ENCODE data around the gene ARHGDIG. TPM values are rescaled to one million over a fixed set of nuclear protein-coding genes. Genes with fewer than 3 reads are reported as not detected.
A peak's percentile ranks its signal among the peaks of the same experiment; 100 is the strongest.

Gene ARHGDIG
- polyA plus RNA-seq, 3 donors, result not detected

GRCh38 chr16:306911-307370 is 26.6 kb downstream of the ARHGDIG start:
- Mint-ChIP-seq H3K36me3 (peaks cover 66 to 96% of the 10 kb centered on the region in 2 donors), H3K27ac (peak overlapping the region in 2 of 7 donors; percentile 69 to 71), H3K4me1 (no peaks in the 10 kb centered on the region), H3K4me3 (no peak overlapping the region), H3K27me3 (ENCODE audit: low read depth in 3 of 3) (peaks cover 0 to 1% (median 0%) of the 10 kb centered on the region in 3 donors), H3K9me3 (no peaks in the 10 kb centered on the region)
- Histone ChIP-seq H3K9me3 (replicated peaks in 1 of 2; ENCODE audit: control insufficient read depth in 1 of 2, insufficient read depth in 1 of 2, low read length in 2 of 2) (no peaks in the 10 kb centered on the region), H3K4me2 (replicated peaks; ENCODE audit: extremely low read depth, low read length, poor library complexity, severe bottlenecking) (no peak overlapping the region), H3K27me3 (ENCODE audit: control insufficient read depth in 2 of 2, insufficient read depth in 2 of 2, low read length in 2 of 2) (no peaks in the 10 kb centered on the region), H2AFZ (ENCODE audit: insufficient read depth, low read depth, low read length, poor library complexity, severe bottlenecking) (no peak overlapping the region), H3K36me3 (replicated peaks in 1 of 2; ENCODE audit: control insufficient read depth in 1 of 2, insufficient read depth in 2 of 2, low read length in 2 of 2) (peaks cover 67 to 87% of the 10 kb centered on the region in 2 donors), H3K4me3 (replicated peaks in 1 of 3; ENCODE audit: low read depth in 2 of 3, low read length in 3 of 3) (no peak overlapping the region), H3K4me1 (ENCODE audit: control insufficient read depth in 1 of 2, insufficient read depth in 2 of 2, low read length in 2 of 2) (no peaks in the 10 kb centered on the region), H3K79me2 (ENCODE audit: insufficient read depth, low read length) (peaks cover 4% of the 10 kb centered on the region), H4K20me1 (ENCODE audit: insufficient read depth, low read length) (peaks cover 6% of the 10 kb centered on the region), H3K27ac (ENCODE audit: low read depth in 1 of 2, low read length in 2 of 2) (no peak overlapping the region), H3K9ac (ENCODE audit: insufficient read depth, low read length, poor library complexity, severe bottlenecking) (no peak overlapping the region)
- no peak for DNase-seq
- 99% methylated on average over 12 of the region's 17 CpGs for WGBS (ENCODE audit: insufficient coverage)
- intact Hi-C loops (cut with micrococcal nuclease), result no loop called here
- no peak for TF ChIP-seq CTCF (IDR thresholded peaks at IDR 0.05)

GRCh38 chr16:307691-308312 is 27.4 kb downstream of the ARHGDIG start:
- no peak overlapping the region for H3K4me3 Mint-ChIP-seq
- no peak for DNase-seq
- intact Hi-C loops (cut with micrococcal nuclease), result no loop called here
- Histone ChIP-seq H4K20me1 (ENCODE audit: insufficient read depth, low read length) (peaks cover 6% of the 10 kb centered on the region), H3K36me3 (replicated peaks in 1 of 2; ENCODE audit: control insufficient read depth in 1 of 2, insufficient read depth in 2 of 2, low read length in 2 of 2) (peaks cover 70 to 87% of the 10 kb centered on the region in 2 donors), H3K4me1 (ENCODE audit: control insufficient read depth in 1 of 2, insufficient read depth in 2 of 2, low read length in 2 of 2) (no peaks in the 10 kb centered on the region), H3K27ac (ENCODE audit: low read depth in 1 of 2, low read length in 2 of 2) (no peak overlapping the region), H3K4me2 (replicated peaks; ENCODE audit: extremely low read depth, low read length, poor library complexity, severe bottlenecking) (no peak overlapping the region), H3K79me2 (ENCODE audit: insufficient read depth, low read length) (peaks cover 12% of the 10 kb centered on the region), H3K9me3 (replicated peaks in 1 of 2; ENCODE audit: control insufficient read depth in 1 of 2, insufficient read depth in 1 of 2, low read length in 2 of 2) (no peaks in the 10 kb centered on the region), H3K27me3 (ENCODE audit: control insufficient read depth in 2 of 2, insufficient read depth in 2 of 2, low read length in 2 of 2) (no peaks in the 10 kb centered on the region), H2AFZ (ENCODE audit: insufficient read depth, low read depth, low read length, poor library complexity, severe bottlenecking) (no peak overlapping the region), H3K9ac (ENCODE audit: insufficient read depth, low read length, poor library complexity, severe bottlenecking) (no peak overlapping the region), H3K4me3 (replicated peaks in 1 of 3; ENCODE audit: low read depth in 2 of 3, low read length in 3 of 3) (no peak overlapping the region)
- peaks cover 69 to 96% of the 10 kb centered on the region in 2 donors for H3K36me3 Mint-ChIP-seq
- no peaks in the 10 kb centered on the region for H3K27me3 Mint-ChIP-seq (ENCODE audit: low read depth in 3 of 3)
- no peaks in the 10 kb centered on the region for H3K9me3 Mint-ChIP-seq
- H3K4me1 Mint-ChIP-seq, result no peaks in the 10 kb centered on the region
- 79% methylated on average over 21 of the region's 21 CpGs for WGBS (ENCODE audit: insufficient coverage)
- no peak for TF ChIP-seq CTCF (IDR thresholded peaks at IDR 0.05)
- H3K27ac Mint-ChIP-seq, result peak overlapping the region in 2 of 7 donors; percentile 20 to 52

All from CD14-positive monocyte (primary cell).